HepG2 (cell line): ENCODE results near the gene ERF. TPM values are rescaled to one million over a fixed set of nuclear protein-coding genes. Genes with fewer than 3 reads are reported as not detected.

Source experiments
- CENPX ChIP-seq: sonication (generic); formaldehyde crosslinking; IDR thresholded peaks from 2 replicates; pipeline ENCODE4 v1.9.0; 2021; ENCODE audit warnings: mild to moderate bottlenecking, missing genetic modification reagents, moderate library complexity
- HOXA7 ChIP-seq: sonication (generic); formaldehyde crosslinking; IDR thresholded peaks from 2 replicates; pipeline ENCODE4 v1.8.1; 2022; ENCODE audit warnings: mild to moderate bottlenecking, missing genetic modification reagents, moderate library complexity
- PPARG ChIP-seq: conservative IDR thresholded peaks from 2 replicates; pipeline ENCODE4 v1.6.1; 2016; ENCODE audit warnings: missing biosample characterization, missing genetic modification reagents
- SP5 ChIP-seq: IDR thresholded peaks from 2 replicates; pipeline ENCODE4 v1.6.1; 2016; ENCODE audit warnings: low read depth, borderline replicate concordance
- SRSF4 ChIP-seq: fragments of 200-400 bp; formaldehyde crosslinking; IDR thresholded peaks from one replicate; pipeline ENCODE4 v1.6.1; 2018; ENCODE audit warnings: mild to moderate bottlenecking, low read depth, low read length, moderate library complexity; ENCODE audit not compliant: poor library complexity, severe bottlenecking
- SRSF9 ChIP-seq: fragments of 200-400 bp; formaldehyde crosslinking; IDR thresholded peaks from 2 replicates; pipeline ENCODE4 v1.6.1; 2018; ENCODE audit warnings: borderline replicate concordance, mild to moderate bottlenecking, low read depth, low read length; ENCODE audit not compliant: insufficient read depth, poor library complexity, severe bottlenecking
- SUZ12 ChIP-seq: fragments of 150-350 bp; IDR thresholded peaks from 2 replicates; pipeline ENCODE4 v1.6.1; 2014; ENCODE audit warnings: low read depth, low read length
- TEAD3 ChIP-seq: optimal IDR thresholded peaks from 2 replicates; pipeline ENCODE3; 2016; ENCODE audit warnings: borderline replicate concordance
- TRIM24 ChIP-seq: sonication (generic); formaldehyde crosslinking; IDR thresholded peaks from 2 replicates; pipeline ENCODE4 v1.8.0; 2022; ENCODE audit warnings: mild to moderate bottlenecking, missing genetic modification reagents
- ZFX ChIP-seq: sonication (generic); formaldehyde crosslinking; IDR thresholded peaks from 2 replicates; pipeline ENCODE4 v1.4.0; 2020; ENCODE audit warnings: mild to moderate bottlenecking, low read depth, missing genetic modification reagents, moderate library complexity
- ZNF335 ChIP-seq: sonication (generic); formaldehyde crosslinking; IDR thresholded peaks from 2 replicates; pipeline ENCODE4 v1.4.0; 2020; ENCODE audit warnings: missing genetic modification reagents
- ZNF577 ChIP-seq: sonication (generic); formaldehyde crosslinking; IDR thresholded peaks from 2 replicates; pipeline ENCODE4 v1.4.0; 2020; ENCODE audit warnings: mild to moderate bottlenecking, low read depth, missing genetic modification reagents, borderline replicate concordance
- ZNF607 ChIP-seq: sonication (generic); formaldehyde crosslinking; IDR thresholded peaks from 2 replicates; pipeline ENCODE4 v1.5.1; 2020; ENCODE audit warnings: missing genetic modification reagents, mild to moderate bottlenecking, borderline replicate concordance
- ZNF891 ChIP-seq: sonication (generic); formaldehyde crosslinking; IDR thresholded peaks from 2 replicates; pipeline ENCODE4 v1.5.0; 2020; ENCODE audit warnings: mild to moderate bottlenecking, missing genetic modification reagents
- polyA plus RNA-seq, 8 experiments: library from polyadenylated mRNA; depleted of rRNA in 3 of 8; stranded (reverse) in 7 of 8; unstranded in 1 of 8; fragments of >200 nt; fragmentation: Illumina TruSeq in 4 of 8; extraction: Trizol in 4 of 8; gene quantifications; 2 replicates each; pipeline versions ENCODE4 v1.2.1 to v1.2.3, GENCODE V29; 2011 to 2016; ENCODE audit warnings: low read depth in 4 of 8, missing spikeins in 1 of 8, mixed read lengths in 1 of 8; ENCODE audit not compliant: insufficient read depth in 1 of 8
- total RNA-seq, 5 experiments: library from RNA; depleted of rRNA; stranded (reverse); fragments of >200 nt; fragmentation: Illumina TruSeq; extraction: Trizol; gene quantifications; 2 replicates each; pipeline ENCODE4 v1.2.3, GENCODE V29; 2016; ENCODE audit warnings: low read depth in 1 of 5
- TF ChIP-seq, protein P1 (sequence below): sonication (generic); formaldehyde crosslinking; IDR thresholded peaks from 2 replicates; pipeline ENCODE4 v1.4.0; 2020; ENCODE audit warnings: missing genetic modification reagents
- TF ChIP-seq, protein P2 (sequence below): sonication (generic); formaldehyde crosslinking; conservative IDR thresholded peaks from 2 replicates; pipeline ENCODE4 v1.8.1; 2023; ENCODE audit warnings: missing genetic modification reagents
- TF ChIP-seq, protein P3 (sequence below), 2 experiments: sonication (generic) in 1 of 2; formaldehyde crosslinking in 1 of 2; IDR thresholded peaks; 2 replicates each; pipeline versions ENCODE4 v1.6.1 to v1.9.0; 2014 to 2022; ENCODE audit warnings: antibody characterized with exemption in 1 of 2, borderline replicate concordance in 1 of 2, inconsistent platforms in 1 of 2, low read depth in 1 of 2, missing genetic modification reagents in 1 of 2
- TF ChIP-seq, protein P4 (sequence below): IDR thresholded peaks from 2 replicates; pipeline ENCODE4 v1.6.1; 2016; ENCODE audit warnings: low read depth, control low read depth

The ERF gene
- total and polyA plus RNA-seq, 2 of the 13 experiments (the other 11 are each of a cell fraction or from before 2014, with no cell fraction given): 67.1 to 69.9 TPM

DNA sequence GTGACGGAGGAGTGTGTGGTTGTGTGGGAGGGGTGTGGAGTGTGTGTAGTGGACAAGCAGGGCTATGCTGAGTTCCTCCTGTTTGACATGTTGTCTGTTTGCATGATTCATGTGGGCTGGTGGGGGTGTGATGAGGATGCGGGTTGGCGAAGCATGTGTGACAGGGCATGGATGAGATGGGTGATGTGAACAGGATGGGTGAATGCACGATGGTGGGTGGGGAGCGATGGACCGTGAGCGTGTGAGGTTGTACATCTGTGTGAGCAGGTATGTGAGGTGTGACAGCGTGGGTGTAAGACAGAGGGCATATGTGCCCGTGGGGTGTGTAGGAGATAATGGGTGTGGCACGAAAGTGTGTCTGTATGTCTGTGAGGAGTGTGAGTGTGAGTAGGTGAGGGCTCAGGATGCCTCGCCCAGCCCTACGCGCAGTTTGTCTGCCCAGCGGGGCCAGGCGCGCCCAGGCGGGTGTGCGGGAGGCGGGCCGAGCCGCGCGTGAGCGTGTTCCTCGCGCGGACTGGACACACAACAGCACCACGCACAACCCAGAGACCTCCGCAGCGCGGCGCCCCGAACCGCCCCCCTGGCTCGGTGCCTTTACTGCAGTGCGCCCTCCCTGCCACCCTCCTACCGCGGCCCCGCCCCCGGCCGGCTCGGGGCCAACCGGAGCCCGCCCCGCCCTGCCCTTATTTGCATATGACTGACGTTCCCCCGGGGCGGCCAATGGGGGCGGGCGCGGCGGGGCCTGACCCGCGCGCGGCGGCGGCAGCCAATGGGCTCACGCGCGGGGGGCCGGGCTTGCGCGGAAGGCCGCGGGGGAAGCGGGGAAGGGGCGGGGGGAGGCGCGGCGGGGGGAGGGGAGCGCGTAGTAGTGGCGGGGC, 28.5 kb upstream of the ERF start (continued):
- TF ChIP-seq, protein P1, sequence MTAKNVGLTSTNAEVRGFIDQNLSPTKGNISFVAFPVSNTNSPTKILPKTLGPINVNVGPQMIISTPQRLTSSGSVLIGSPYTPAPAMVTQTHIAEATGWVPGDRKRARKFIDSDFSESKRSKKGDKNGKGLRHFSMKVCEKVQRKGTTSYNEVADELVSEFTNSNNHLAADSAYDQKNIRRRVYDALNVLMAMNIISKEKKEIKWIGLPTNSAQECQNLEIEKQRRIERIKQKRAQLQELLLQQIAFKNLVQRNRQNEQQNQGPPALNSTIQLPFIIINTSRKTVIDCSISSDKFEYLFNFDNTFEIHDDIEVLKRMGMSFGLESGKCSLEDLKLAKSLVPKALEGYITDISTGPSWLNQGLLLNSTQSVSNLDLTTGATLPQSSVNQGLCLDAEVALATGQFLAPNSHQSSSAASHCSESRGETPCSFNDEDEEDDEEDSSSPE (CRISPR knock-in tag): no peak
- TF ChIP-seq ZNF891 (no peak), TEAD3 (peak; percentile 8), ZNF577 (no peak), ZNF335 (CRISPR knock-in tag) (no peak), ZNF607 (CRISPR knock-in tag) (no peak; the same call in 1 of the 2 replicates), HOXA7 (CRISPR knock-in tag) (no peak), ZFX (CRISPR knock-in tag) (no peak; the same call in 1 of the 2 replicates), SUZ12 (no peak), SRSF9 (no peak), SRSF4 (no peak), CENPX (CRISPR knock-in tag) (no peak), PPARG (CRISPR knock-in tag) (no peak), TRIM24 (CRISPR knock-in tag) (no peak), SP5 (CRISPR knock-in tag) (peak; percentile 50; the same call in 1 of the 2 replicates)
- TF ChIP-seq, protein P2, sequence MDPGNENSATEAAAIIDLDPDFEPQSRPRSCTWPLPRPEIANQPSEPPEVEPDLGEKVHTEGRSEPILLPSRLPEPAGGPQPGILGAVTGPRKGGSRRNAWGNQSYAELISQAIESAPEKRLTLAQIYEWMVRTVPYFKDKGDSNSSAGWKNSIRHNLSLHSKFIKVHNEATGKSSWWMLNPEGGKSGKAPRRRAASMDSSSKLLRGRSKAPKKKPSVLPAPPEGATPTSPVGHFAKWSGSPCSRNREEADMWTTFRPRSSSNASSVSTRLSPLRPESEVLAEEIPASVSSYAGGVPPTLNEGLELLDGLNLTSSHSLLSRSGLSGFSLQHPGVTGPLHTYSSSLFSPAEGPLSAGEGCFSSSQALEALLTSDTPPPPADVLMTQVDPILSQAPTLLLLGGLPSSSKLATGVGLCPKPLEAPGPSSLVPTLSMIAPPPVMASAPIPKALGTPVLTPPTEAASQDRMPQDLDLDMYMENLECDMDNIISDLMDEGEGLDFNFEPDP (CRISPR knock-in tag): no peak
- TF ChIP-seq, protein P3, sequence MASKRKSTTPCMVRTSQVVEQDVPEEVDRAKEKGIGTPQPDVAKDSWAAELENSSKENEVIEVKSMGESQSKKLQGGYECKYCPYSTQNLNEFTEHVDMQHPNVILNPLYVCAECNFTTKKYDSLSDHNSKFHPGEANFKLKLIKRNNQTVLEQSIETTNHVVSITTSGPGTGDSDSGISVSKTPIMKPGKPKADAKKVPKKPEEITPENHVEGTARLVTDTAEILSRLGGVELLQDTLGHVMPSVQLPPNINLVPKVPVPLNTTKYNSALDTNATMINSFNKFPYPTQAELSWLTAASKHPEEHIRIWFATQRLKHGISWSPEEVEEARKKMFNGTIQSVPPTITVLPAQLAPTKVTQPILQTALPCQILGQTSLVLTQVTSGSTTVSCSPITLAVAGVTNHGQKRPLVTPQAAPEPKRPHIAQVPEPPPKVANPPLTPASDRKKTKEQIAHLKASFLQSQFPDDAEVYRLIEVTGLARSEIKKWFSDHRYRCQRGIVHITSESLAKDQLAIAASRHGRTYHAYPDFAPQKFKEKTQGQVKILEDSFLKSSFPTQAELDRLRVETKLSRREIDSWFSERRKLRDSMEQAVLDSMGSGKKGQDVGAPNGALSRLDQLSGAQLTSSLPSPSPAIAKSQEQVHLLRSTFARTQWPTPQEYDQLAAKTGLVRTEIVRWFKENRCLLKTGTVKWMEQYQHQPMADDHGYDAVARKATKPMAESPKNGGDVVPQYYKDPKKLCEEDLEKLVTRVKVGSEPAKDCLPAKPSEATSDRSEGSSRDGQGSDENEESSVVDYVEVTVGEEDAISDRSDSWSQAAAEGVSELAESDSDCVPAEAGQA (IDR thresholded peaks at IDR 0.05; ENCODE audit: low read depth): no peak
- TF ChIP-seq, protein P3 (CRISPR knock-in tag; IDR thresholded peaks at IDR 0.05; ENCODE audit: borderline replicate concordance): no peak
- TF ChIP-seq, protein P4, sequence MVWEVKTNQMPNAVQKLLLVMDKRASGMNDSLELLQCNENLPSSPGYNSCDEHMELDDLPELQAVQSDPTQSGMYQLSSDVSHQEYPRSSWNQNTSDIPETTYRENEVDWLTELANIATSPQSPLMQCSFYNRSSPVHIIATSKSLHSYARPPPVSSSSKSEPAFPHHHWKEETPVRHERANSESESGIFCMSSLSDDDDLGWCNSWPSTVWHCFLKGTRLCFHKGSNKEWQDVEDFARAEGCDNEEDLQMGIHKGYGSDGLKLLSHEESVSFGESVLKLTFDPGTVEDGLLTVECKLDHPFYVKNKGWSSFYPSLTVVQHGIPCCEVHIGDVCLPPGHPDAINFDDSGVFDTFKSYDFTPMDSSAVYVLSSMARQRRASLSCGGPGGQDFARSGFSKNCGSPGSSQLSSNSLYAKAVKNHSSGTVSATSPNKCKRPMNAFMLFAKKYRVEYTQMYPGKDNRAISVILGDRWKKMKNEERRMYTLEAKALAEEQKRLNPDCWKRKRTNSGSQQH (CRISPR knock-in tag): 0 out of 2 replicates have a peak, but pooled peaks have one; percentile 17
